Transverse colon (tissue), 4 donors: ENCODE measurements around the gene NMS.

Experiments
- EP300 ChIP-seq: sonication (generic); formaldehyde crosslinking; IDR thresholded peaks from one replicate; pipeline ENCODE4 v1.6.1; 2017; ENCODE audit warnings: antibody characterized with exemption, low read depth
- POLR2A ChIP-seq: fragments of 450-650 bp; IDR thresholded peaks from one replicate; pipeline ENCODE4 v1.6.1; 2016; ENCODE audit warnings: antibody characterized with exemption, mild to moderate bottlenecking, moderate library complexity
- POLR2AphosphoS5 ChIP-seq, 3 donors: sonication (generic); formaldehyde crosslinking; IDR thresholded peaks; one replicate each; pipeline ENCODE4 v1.6.1; 2016; ENCODE audit warnings: antibody characterized with exemption in 3 of 3
- TF ChIP-seq, protein P1 (sequence below), 5 experiments: fragments of 200-600 bp in 3 of 5; fragments of 450-650 bp in 2 of 5; sonication (generic) in 3 of 5; IDR thresholded peaks; 1 replicate in 2 of 5; 2 replicates in 3 of 5; pipeline ENCODE4 v1.5.1; 2016 to 2017; ENCODE audit warnings: antibody characterized with exemption in 5 of 5, inconsistent platforms in 3 of 5, mild to moderate bottlenecking in 2 of 5, moderate library complexity in 1 of 5

DNA sequence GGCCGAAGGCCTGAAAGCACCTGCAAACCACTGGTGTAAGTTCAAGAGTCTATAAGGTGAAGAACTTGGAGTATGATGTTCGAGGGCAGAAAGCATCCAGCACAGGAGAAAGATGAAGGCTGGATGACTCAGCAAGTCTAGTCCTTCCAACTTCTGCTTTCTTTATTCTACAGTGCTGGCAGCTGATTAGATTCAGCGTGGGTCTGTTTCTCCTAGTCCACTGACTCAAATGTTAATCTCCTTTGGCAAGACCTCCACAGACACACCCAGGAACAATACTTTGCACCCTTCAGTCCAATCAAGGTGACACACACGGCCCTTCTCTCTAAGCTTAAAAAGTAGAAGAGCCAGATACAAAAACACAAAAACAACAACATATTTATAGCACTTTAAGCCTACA lies 43.4 kb downstream of the NMS start:
- TF ChIP-seq POLR2AphosphoS5 (IDR thresholded peaks at IDR 0.05): no peak
- TF ChIP-seq POLR2A: no peak
- TF ChIP-seq, protein P1, sequence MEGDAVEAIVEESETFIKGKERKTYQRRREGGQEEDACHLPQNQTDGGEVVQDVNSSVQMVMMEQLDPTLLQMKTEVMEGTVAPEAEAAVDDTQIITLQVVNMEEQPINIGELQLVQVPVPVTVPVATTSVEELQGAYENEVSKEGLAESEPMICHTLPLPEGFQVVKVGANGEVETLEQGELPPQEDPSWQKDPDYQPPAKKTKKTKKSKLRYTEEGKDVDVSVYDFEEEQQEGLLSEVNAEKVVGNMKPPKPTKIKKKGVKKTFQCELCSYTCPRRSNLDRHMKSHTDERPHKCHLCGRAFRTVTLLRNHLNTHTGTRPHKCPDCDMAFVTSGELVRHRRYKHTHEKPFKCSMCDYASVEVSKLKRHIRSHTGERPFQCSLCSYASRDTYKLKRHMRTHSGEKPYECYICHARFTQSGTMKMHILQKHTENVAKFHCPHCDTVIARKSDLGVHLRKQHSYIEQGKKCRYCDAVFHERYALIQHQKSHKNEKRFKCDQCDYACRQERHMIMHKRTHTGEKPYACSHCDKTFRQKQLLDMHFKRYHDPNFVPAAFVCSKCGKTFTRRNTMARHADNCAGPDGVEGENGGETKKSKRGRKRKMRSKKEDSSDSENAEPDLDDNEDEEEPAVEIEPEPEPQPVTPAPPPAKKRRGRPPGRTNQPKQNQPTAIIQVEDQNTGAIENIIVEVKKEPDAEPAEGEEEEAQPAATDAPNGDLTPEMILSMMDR (IDR thresholded peaks at IDR 0.05): no peak
- no peak for TF ChIP-seq EP300
